ENCODE results near the gene CHST11. TPM values are rescaled to one million over a fixed set of nuclear protein-coding genes. Genes with fewer than 3 reads are reported as not detected.

The CHST11 gene
- total and polyA plus RNA-seq, 8 donors: 11.1 to 56.9 (median 14.8) TPM

- Histone ChIP-seq H3K4me3 (no peak overlapping the region), H3K9me3 (no peaks in the 10 kb centered on the region), H3K4me1 (peaks cover 0 to 23% of the 10 kb centered on the region in 2 donors), H3K27ac (peak overlapping the region in 1 of 2 donors; percentile 23), H3K36me3 (peaks cover 0 to 4% of the 10 kb centered on the region in 2 donors), H3K27me3 (no peaks in the 10 kb centered on the region)
- ATAC-seq (peak; percentile 24), DNase-seq (peak in 1 of 4 donors; percentile 37)
- intact Hi-C loops (cut with DNase I): no loop called here
- no peak for TF ChIP-seq CTCF (IDR thresholded peaks at IDR 0.05)
Measured at GRCh38 chr12:104615048-104615561, 158.4 kb downstream of the CHST11 start.

DNA sequence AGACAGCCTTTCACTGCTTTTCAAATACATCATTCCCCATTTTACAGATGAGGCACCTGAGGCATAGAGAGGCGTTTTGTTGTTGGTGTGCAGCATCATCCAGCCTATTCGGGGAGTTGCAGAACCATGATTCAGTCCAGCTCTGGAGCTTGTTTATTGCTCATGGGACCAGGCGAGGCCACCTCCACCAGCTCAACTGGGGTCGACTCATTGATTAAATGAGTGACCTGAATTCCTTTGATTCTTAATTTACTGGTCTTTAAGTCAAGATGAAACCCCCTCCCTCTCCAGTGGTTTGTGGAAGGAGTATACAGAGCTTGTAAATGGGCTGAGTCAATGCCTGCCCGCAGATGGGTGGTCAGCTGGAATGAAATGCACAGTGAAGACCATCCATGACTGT, 161.9 kb downstream of the CHST11 start:
- H3K4me1 ChIP-seq: peaks cover 0 to 21% of the 10 kb centered on the region in 2 donors
- no peaks in the 10 kb centered on the region for H3K9me3 ChIP-seq
- no peak for TF ChIP-seq CTCF (IDR thresholded peaks at IDR 0.05)
- no peaks in the 10 kb centered on the region for H3K27me3 ChIP-seq
- no peak for DNase-seq
- H3K36me3 ChIP-seq: no peaks in the 10 kb centered on the region
- intact Hi-C loops (cut with DNase I): no loop called here
- H3K4me3 ChIP-seq: no peak overlapping the region
- no peak for ATAC-seq
- no peak overlapping the region for H3K27ac ChIP-seq

- Histone ChIP-seq H3K27me3 (no peaks in the 10 kb centered on the region), H3K4me1 (peaks cover 0 to 19% of the 10 kb centered on the region in 2 donors), H3K36me3 (no peaks in the 10 kb centered on the region), H3K4me3 (no peak overlapping the region), H3K27ac (no peak overlapping the region), H3K9me3 (no peaks in the 10 kb centered on the region)
- intact Hi-C loops (cut with DNase I): no loop called here
- ATAC-seq (no peak), DNase-seq (no peak)
- no peak for TF ChIP-seq CTCF (IDR thresholded peaks at IDR 0.05)
Measured at GRCh38 chr12:104619305-104619704, 162.6 kb downstream of the CHST11 start.

GRCh38 chr12:104620837-104621531, 164.2 kb downstream of the CHST11 start:
- H3K36me3 ChIP-seq: no peaks in the 10 kb centered on the region
- TF ChIP-seq CTCF (IDR thresholded peaks at IDR 0.05): no peak
- H3K9me3 ChIP-seq: no peaks in the 10 kb centered on the region
- ATAC-seq: no peak
- H3K4me1 ChIP-seq: peaks cover 0 to 16% of the 10 kb centered on the region in 2 donors
- no peak for DNase-seq
- intact Hi-C loops (cut with DNase I): no loop called here
- H3K27ac ChIP-seq: no peak overlapping the region
- H3K27me3 ChIP-seq: no peaks in the 10 kb centered on the region
- H3K4me3 ChIP-seq: no peak overlapping the region

- TF ChIP-seq CTCF (IDR thresholded peaks at IDR 0.05): no peak
- Histone ChIP-seq H3K4me3 (no peak overlapping the region), H3K4me1 (peaks cover 0 to 16% of the 10 kb centered on the region in 2 donors), H3K9me3 (no peaks in the 10 kb centered on the region), H3K27ac (no peak overlapping the region), H3K36me3 (no peaks in the 10 kb centered on the region), H3K27me3 (no peaks in the 10 kb centered on the region)
- intact Hi-C loops (cut with DNase I): no loop called here
- no peak for DNase-seq
- ATAC-seq: no peak
Measured at GRCh38 chr12:104622928-104623327, 166.2 kb downstream of the CHST11 start.

All from left lung (tissue), 10 donors.